Left renal pelvis (tissue), 4 donors: ENCODE results near the gene SCFD2. TPM values are rescaled to one million over a fixed set of nuclear protein-coding genes. Genes with fewer than 3 reads are reported as not detected.

ENCODE experiments used
- DNase-seq, 4 donors: peaks; one replicate each; pipeline ENCODE4 v3.0.0-alpha.2; 2013; ENCODE audit warnings: low read depth in 4 of 4, low spot score in 3 of 4
- polyA plus RNA-seq, 4 donors: library from polyadenylated mRNA; unstranded; fragments of 120-200 nt; gene quantifications; one replicate each; pipeline ENCODE4 v1.2.1, GENCODE V29; 2013; ENCODE audit not compliant: insufficient read length in 4 of 4

The SCFD2 gene
- polyA plus RNA-seq, 4 donors = 12.7 to 14.2 (median 13.5) TPM

DNA sequence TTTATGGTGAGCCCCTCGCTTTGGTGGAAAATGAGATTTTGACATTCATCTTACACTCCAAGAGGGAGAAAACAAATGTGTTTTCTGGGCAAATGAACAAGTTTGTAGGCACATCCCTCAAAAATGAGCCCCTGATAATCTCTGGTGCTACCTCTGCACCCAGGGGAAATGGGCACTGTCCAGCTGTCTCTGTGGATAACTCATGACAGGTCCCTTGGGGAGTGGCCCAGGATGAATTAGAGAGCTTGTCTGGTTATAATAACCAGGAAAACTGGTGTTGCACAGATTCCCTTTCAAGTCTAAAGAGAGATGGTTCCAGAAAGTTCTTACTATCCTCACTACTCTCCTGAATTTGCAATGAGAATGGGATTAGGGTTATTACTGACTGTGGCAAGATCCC lies 496.2 kb downstream of the SCFD2 start:
- no peak for DNase-seq

DNA sequence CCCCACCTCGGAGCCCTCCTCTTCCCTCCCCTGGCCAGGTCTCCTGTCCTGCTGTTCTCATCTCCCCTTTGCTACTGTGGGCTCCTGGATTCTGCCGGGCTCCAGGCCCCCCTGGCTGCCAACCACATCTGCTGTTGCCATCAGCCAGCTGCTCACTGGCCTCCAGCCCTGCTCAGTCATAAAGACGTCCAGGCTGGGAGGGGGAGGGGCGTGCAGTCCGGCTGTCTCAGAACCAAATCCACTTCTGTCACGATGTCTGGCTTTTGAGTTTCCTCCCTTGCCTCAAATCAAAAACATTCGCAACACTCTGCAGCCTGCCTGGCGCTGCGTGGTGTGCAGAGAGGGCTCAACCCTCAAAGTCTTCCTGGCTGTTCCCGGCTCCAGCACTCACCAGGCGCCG lies 496.7 kb downstream of the SCFD2 start:
- no peak for DNase-seq

DNA sequence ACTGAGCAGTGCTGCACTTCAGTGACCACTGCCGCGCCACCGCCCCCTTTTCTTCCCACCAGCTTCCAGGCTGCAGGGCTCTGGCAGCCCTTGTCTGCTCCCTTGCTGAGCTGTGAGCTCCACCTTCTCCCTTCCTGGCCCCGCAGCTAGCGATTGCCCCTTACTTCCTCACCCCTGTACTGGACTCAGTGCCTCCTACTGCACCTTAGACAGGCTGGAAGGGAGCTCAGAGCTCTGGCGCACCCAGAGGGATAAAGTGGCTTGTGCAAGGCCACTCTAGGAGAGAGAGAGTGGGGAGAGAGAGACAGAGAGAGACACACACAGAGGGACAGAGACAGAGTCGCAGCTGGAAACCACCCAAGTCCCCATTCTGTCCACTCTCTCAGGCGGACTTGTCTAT lies 497.7 kb downstream of the SCFD2 start:
- DNase-seq = peak in 1 of 4 donors; percentile 48

DNA sequence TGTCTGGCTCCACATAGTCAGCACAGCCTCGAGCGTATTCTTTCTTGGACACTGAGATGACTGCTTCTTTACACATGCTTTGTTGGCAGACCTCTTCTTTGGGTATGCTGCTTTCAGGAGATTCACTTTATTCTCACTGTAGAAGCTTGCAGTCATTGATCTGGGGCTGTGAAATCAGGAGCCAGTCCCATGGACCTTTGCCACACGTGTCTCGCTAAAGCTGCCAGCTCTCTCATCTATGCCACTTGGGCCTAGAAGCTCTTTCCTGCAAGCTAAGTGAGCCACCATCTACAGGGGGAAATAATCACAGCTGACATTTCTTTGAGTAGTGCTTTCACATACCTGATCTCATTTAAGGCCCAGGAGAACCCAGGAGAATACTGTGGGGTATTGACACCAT lies 498.7 kb downstream of the SCFD2 start:
- DNase-seq = no peak

DNA sequence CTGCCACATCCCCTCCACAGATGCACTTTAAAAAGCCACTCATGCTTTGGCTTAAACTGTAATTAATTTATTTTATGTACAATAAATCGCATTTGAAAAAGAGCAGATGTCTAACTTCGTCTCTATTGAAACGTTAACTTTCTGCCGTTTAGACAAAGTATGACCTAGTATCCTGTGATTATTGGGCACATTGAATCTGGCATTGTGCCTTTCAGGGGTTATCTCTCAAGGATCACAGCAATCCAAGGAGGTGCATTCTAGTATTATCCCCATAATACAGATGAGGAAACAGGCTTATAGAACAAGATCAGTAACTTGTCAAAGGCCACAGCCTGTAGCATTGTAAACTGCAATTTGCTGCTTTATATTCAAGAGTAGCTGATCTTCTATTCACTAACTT lies 499.1 kb downstream of the SCFD2 start:
- no peak for DNase-seq

GRCh38 chr4:52865300-52865699 lies 500.6 kb downstream of the SCFD2 start:
- no peak for DNase-seq

- no peak for DNase-seq
Measured at GRCh38 chr4:52864793-52865192, 501.1 kb downstream of the SCFD2 start.

- DNase-seq = no peak
Measured at GRCh38 chr4:52863324-52863723, 502.5 kb downstream of the SCFD2 start.

DNA sequence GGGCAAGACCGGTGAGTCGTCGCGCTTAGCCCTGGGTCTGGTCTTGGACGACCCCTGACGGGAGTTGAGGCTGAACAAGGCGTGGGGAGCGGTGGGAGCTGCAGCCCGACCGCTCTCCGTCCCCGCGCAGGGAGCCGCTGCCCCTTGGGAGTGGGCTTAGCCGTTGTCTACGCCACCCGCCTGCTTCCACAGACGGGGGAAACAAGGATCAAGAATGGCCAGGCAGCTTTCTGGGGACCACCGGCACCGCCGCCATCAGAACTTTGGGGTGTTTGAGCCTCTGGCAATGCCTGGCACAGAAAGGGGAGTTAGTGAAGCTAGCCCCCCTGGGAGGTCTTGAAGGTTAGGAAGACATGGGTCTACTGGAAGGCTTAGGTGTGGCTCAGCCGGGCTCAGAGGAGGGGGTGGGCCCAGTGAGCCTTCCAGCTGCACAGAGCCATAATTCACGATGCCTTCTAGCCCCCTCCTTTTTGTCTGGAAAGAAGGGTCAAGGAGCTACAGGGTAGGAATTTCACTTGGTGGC lies 503.2 kb downstream of the SCFD2 start:
- no peak for DNase-seq

- DNase-seq = peak; percentile 56 to 80 (median 72)
Measured at GRCh38 chr4:52861879-52862616, 503.8 kb downstream of the SCFD2 start, which contains the start of gene RASL11B. RASL11B (plus strand) TSS chr4:52862317; CDS start chr4:52862508, 191 bp downstream.

DNA sequence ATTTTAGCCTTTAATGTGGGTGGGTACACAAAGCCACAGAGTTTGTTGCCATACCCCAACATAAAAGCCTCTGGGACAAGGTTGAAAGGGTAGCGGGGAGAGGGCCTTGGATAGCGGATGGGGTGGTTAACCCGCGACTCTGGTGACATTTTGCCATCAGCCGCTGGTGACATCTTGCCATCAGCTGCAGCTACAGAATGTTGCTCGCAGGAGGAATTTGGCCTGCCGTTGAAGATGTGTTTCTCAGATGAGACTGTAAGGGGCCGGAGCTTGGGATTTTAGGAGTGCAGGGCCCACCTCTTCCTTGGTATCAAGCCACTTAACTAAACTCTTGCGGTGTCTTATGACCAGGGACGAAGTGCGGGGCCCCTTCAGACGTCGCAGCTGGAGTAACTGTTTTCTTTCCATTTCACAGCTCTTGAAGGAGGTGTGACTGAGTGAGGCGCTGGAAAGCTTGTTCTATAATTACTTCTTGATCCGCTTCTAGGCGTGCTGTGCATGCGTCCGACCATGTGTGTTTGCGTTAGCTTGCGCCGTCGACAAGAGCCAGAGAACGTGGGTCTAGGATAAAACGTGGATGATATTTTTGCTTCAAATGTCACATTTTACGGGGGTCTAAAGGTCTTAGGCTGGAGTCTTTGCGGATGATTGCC lies 504.6 kb downstream of the SCFD2 start:
- no peak for DNase-seq

GRCh38 chr4:52860361-52860760 lies 505.5 kb downstream of the SCFD2 start:
- no peak for DNase-seq

- DNase-seq = no peak
Measured at GRCh38 chr4:52856801-52857200, 509.1 kb downstream of the SCFD2 start.

- no peak for DNase-seq
Measured at GRCh38 chr4:52853351-52853750, 512.5 kb downstream of the SCFD2 start.

DNA sequence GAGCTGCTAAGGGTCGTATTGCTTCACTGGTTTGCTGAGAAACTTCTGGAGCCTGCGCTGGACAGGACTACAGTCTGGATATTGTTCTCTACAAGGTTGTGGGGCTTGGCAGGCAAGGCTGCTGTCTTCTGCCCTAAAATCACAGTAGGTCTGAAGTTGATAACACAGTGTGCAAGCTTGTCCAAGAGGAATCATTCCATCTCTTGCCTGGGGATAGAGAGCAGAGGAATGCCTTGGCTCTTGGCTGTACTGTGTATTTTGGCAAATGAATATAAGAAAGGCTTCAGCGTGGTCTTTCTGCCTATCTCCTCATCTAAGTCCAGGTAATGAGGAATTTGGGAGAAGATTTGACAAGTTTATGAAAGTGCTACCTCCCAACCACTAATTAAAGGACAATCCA lies 513.1 kb downstream of the SCFD2 start:
- no peak for DNase-seq

- DNase-seq = no peak
Measured at GRCh38 chr4:52852041-52852440, 513.8 kb downstream of the SCFD2 start.

DNA sequence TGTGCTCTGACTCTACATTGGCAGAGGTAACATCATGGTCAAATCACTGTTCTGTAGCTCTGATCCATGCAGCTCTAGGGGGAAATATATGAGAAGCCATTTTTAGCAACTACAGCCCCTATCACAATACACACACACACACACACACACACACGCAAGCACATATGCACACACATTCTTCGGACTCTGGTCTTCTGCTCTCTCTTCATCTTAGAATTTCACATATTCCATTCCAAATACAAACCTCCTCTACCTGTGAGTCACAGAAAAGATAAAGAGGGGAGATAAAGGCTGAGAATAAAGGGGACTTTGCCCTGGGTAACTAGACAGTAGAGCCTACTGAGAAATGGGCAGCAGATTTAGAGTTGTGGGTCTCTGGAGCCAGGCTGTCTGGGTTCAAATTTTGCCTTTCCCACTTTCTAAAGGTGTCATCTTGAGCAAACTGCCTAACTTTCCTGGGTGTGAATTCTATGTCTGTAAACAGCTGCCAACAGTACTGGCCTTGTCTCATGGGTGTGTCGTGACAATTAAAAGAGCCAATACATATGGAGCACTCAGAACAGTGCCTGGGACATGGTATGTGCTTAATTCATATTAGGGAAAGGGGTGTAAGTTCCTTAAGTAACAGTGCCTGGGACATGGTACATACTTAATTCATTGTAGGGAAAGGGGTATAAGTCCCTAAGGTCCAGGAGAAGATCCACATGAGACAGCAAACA lies 515.3 kb downstream of the SCFD2 start:
- no peak for DNase-seq

GRCh38 chr4:52848254-52848653 lies 517.6 kb downstream of the SCFD2 start:
- no peak for DNase-seq

- DNase-seq = no peak
Measured at GRCh38 chr4:52846502-52846901, 519.4 kb downstream of the SCFD2 start.

DNA sequence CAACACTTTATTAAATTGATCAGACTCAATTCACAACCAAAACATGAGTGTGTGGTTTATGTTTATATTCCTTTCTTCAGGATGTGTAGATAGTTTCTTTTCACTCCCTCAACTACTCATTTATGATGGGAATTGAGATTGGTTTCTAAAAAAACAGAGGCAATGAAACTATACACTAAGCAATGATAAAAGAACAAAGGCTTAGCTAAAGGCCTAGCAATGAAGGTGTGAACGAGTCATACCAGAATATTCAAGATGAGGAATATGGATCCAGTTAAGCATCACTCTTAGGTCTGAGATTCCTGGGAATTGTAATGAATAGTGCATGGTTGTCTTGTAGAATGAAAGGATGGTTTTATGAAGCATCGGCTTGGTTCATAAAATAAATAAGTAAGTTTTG lies 521.3 kb downstream of the SCFD2 start:
- no peak for DNase-seq

GRCh38 chr4:52843958-52844357 lies 521.9 kb downstream of the SCFD2 start:
- no peak for DNase-seq
